ENCODE data around the gene ZMYND8. TPM values are rescaled to one million over a fixed set of nuclear protein-coding genes. Genes with fewer than 3 reads are reported as not detected.

ZMYND8 gene
- total RNA-seq, 4 donors from 2014 or later = 29.7 to 42.4 (median 30.9) TPM

DNA sequence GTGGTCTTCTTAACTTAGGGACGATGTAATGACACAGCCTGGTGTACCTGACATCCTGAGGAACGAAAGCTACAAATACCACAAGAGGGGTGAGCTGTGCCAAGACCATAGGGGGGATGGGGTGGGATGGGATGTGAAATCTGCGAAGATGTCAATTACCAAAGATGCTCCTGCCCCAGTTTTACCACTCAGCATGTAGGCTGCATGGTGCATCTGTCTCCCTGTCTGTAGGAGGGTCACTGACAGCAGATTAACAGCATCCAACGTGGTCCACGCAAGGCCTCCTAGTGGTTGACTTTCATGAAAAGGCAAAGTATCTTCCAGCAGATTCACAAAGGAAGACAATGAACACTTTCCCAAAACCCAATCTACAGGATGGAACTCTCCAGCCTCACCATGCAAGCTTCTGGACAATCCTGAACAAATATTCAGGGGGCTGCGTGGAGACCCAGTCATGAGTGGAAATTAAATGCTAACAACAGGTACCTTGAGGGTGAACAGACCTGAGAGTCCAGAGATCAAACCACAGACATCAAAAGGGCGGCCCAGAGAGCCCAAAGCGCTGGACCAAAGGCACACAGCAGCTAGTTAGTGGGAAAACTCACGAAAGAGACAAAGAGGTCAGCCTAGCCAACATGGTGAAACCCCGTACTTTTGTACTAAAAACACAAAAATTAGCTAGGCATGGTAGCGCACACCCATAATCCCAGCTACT lies 44.4 kb downstream of the ZMYND8 start:
- WGBS, 2 donors = 85 to 91% methylated on average over 11 of the region's 11 CpGs
- no peaks in the 10 kb centered on the region for H3K27me3 ChIP-seq
- intact Hi-C loops (cut with DNase I) = no loop called here
- DNase-seq = no peak
- no peaks in the 10 kb centered on the region for H3K36me3 ChIP-seq
- no peaks in the 10 kb centered on the region for H3K9me3 ChIP-seq
- no peak overlapping the region for H3K4me3 ChIP-seq (replicated peaks in 1 of 3)
- TF ChIP-seq POLR2A (IDR thresholded peaks at IDR 0.05) = no peak
- TF ChIP-seq, protein P1, sequence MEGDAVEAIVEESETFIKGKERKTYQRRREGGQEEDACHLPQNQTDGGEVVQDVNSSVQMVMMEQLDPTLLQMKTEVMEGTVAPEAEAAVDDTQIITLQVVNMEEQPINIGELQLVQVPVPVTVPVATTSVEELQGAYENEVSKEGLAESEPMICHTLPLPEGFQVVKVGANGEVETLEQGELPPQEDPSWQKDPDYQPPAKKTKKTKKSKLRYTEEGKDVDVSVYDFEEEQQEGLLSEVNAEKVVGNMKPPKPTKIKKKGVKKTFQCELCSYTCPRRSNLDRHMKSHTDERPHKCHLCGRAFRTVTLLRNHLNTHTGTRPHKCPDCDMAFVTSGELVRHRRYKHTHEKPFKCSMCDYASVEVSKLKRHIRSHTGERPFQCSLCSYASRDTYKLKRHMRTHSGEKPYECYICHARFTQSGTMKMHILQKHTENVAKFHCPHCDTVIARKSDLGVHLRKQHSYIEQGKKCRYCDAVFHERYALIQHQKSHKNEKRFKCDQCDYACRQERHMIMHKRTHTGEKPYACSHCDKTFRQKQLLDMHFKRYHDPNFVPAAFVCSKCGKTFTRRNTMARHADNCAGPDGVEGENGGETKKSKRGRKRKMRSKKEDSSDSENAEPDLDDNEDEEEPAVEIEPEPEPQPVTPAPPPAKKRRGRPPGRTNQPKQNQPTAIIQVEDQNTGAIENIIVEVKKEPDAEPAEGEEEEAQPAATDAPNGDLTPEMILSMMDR (IDR thresholded peaks at IDR 0.05) = no peak
- H3K4me1 ChIP-seq = peaks cover 46 to 81% of the 10 kb centered on the region in 2 donors
- H3K27ac ChIP-seq = peak overlapping the region; percentile 68 to 100 (median 99)

DNA sequence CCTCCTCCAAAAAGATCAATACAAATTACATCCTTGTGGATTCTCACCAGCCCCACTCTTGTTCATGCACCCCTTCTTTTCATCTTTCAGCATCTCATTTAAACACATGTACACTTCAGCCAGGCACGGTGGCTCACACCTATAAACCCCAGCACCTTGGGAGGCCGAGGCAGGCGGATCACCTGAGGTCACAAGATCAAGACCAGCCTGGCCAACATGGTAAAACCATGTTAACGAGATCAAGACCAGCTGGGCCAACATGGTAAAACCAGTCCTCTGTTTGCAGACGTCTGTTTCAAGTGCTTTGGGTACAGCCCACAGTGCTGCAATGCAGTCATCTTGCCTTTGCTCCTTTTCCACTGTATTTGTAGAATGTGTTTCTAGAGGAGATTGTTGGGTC lies 45.3 kb downstream of the ZMYND8 start:
- peaks cover 38 to 72% of the 10 kb centered on the region in 2 donors for H3K4me1 ChIP-seq
- DNase-seq = no peak
- no peaks in the 10 kb centered on the region for H3K27me3 ChIP-seq
- TF ChIP-seq POLR2A (IDR thresholded peaks at IDR 0.05) = no peak
- TF ChIP-seq, protein P1 (IDR thresholded peaks at IDR 0.05) = no peak
- no peaks in the 10 kb centered on the region for H3K36me3 ChIP-seq
- H3K4me3 ChIP-seq (replicated peaks in 1 of 3) = no peak overlapping the region
- peak overlapping the region; percentile 88 to 100 (median 93) for H3K27ac ChIP-seq
- intact Hi-C loops (cut with DNase I) = no loop called here
- H3K9me3 ChIP-seq = no peaks in the 10 kb centered on the region
- 94 to 97% methylated on average over 5 of the region's 5 CpGs for WGBS, 2 donors

DNA sequence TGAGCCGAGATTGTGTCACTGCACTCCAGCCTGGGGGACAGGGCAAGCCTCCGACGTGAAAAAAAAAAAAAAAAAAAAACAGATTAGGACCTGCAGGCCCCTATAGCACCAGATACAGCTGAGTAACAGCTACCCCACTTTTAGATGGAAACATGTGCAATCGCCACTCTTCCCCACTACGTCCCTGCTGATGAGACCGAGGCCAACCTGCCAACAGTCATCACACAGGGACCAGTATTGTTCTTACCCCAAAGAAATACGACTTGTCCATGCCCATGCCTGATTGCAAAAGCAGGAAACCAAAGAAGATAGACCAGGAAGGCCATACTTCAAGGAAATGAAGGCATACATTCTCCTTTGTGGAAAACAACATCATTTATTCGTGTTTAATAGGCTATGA lies 45.8 kb downstream of the ZMYND8 start:
- intact Hi-C loops (cut with DNase I) = no loop called here
- Histone ChIP-seq H3K27ac (peak overlapping the region; percentile 88 to 100 (median 93)), H3K4me1 (peaks cover 33 to 67% of the 10 kb centered on the region in 2 donors), H3K4me3 (replicated peaks in 1 of 3) (no peak overlapping the region), H3K27me3 (no peaks in the 10 kb centered on the region), H3K36me3 (no peaks in the 10 kb centered on the region), H3K9me3 (no peaks in the 10 kb centered on the region)
- DNase-seq = no peak
- TF ChIP-seq, protein P1 (IDR thresholded peaks at IDR 0.05) = no peak
- no peak for TF ChIP-seq POLR2A (IDR thresholded peaks at IDR 0.05)
- WGBS, 2 donors = 86 to 88% methylated on average over 8 of the region's 8 CpGs

DNA sequence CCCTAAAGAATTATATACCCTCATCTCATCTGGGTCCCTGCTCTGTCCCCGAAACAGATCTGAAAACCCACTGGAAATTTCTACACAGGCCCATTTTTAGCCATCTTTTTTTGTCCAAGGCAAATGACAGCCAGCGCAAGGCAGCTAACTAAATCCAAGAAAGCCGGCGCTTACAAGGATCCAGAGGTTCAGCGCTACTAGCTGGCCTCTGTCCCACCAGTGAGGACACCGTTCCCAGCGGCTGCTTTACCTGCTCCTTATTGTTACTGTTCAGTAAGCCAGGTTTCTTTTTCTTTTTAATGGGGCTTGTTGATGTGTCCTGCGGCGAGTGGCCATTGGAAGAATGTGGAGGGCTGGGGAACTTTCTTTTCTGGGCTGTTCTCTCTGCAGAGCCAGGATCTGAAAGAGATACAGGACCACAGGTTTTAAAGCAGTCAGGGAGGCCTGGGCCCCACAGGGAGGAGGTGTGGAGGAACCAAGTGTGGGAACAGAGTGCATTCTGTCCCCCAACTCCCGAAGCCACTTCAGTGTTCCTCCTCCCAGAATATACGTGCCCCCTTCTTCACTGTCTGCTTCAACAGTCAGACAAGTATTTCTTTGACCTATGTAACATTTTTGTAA lies 46.6 kb downstream of the ZMYND8 start:
- no peaks in the 10 kb centered on the region for H3K36me3 ChIP-seq

More for the DNA sequence above, 46.6 kb downstream of the ZMYND8 start:
- no peak overlapping the region for H3K4me3 ChIP-seq (replicated peaks in 1 of 3)
- intact Hi-C loops (cut with DNase I) = no loop called here
- no peaks in the 10 kb centered on the region for H3K27me3 ChIP-seq
- H3K9me3 ChIP-seq = no peaks in the 10 kb centered on the region
- H3K4me1 ChIP-seq = peaks cover 25 to 60% of the 10 kb centered on the region in 2 donors
- peak; percentile 86 to 90 for DNase-seq
- TF ChIP-seq POLR2A (IDR thresholded peaks at IDR 0.05) = peak in 1 of 2 donors; percentile 35
- TF ChIP-seq, protein P1 (IDR thresholded peaks at IDR 0.05) = no peak
- H3K27ac ChIP-seq = peak overlapping the region; percentile 88 to 100 (median 93)
- WGBS, 2 donors = 44 to 56% methylated on average over 11 of the region's 11 CpGs

Measured in thyroid gland (tissue), 4 donors.